ENCODE measurements around the gene MRC2.

The MRC2 gene

DNA sequence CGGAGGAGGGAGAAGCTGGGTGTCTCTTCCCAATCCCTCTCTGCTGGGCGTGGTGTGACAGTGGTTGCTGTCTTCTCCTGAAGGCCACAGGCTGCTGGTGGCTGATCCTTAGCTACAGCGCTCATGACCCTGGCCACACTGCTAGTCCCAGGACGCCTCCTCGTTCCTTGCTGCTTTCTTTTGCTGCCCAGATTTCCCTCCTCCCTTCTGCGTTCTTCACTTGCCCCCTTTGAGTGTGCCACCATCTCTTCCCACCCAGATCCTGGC lies 90.1 kb downstream of the MRC2 start:
- no peak overlapping the region for H3K4me3 ChIP-seq (ENCODE audit: low read depth, low read length)
- H3K36me3 ChIP-seq (ENCODE audit: control insufficient read depth, insufficient read depth, low read length) = no peaks in the 10 kb centered on the region
- H3K4me1 ChIP-seq (ENCODE audit: control insufficient read depth, insufficient read depth, low read length) = peaks cover 4% of the 10 kb centered on the region; the same call in 1 of the 2 replicates
- H3K27ac ChIP-seq (ENCODE audit: low read depth, low read length) = no peak overlapping the region
- H3K9me3 ChIP-seq (ENCODE audit: control insufficient read depth, insufficient read depth, low read length) = no peaks in the 10 kb centered on the region
- no peak overlapping the region for H3K9ac ChIP-seq (ENCODE audit: low read depth, low read length)
- H3K27me3 ChIP-seq (ENCODE audit: control insufficient read depth, insufficient read depth, low read length) = no peaks in the 10 kb centered on the region; the same call in 1 of the 2 replicates

- Histone ChIP-seq H3K27ac (ENCODE audit: low read depth, low read length) (no peak overlapping the region), H3K9me3 (ENCODE audit: control insufficient read depth, insufficient read depth, low read length) (no peaks in the 10 kb centered on the region), H3K4me1 (ENCODE audit: control insufficient read depth, insufficient read depth, low read length) (peaks cover 4% of the 10 kb centered on the region; the same call in 1 of the 2 replicates), H3K36me3 (ENCODE audit: control insufficient read depth, insufficient read depth, low read length) (no peaks in the 10 kb centered on the region), H3K9ac (ENCODE audit: low read depth, low read length) (no peak overlapping the region), H3K4me3 (ENCODE audit: low read depth, low read length) (no peak overlapping the region), H3K27me3 (ENCODE audit: control insufficient read depth, insufficient read depth, low read length) (no peaks in the 10 kb centered on the region; the same call in 1 of the 2 replicates)
Measured at GRCh38 chr17:62717889-62718288, 90.4 kb downstream of the MRC2 start.

- H3K27me3 ChIP-seq (ENCODE audit: control insufficient read depth, insufficient read depth, low read length) = no peaks in the 10 kb centered on the region; the same call in 1 of the 2 replicates
- no peak overlapping the region for H3K27ac ChIP-seq (ENCODE audit: low read depth, low read length)
- no peaks in the 10 kb centered on the region for H3K36me3 ChIP-seq (ENCODE audit: control insufficient read depth, insufficient read depth, low read length)
- H3K9ac ChIP-seq (ENCODE audit: low read depth, low read length) = no peak overlapping the region
- H3K4me1 ChIP-seq (ENCODE audit: control insufficient read depth, insufficient read depth, low read length) = peaks cover 4% of the 10 kb centered on the region; the same call in 1 of the 2 replicates
- H3K9me3 ChIP-seq (ENCODE audit: control insufficient read depth, insufficient read depth, low read length) = no peaks in the 10 kb centered on the region
- no peak overlapping the region for H3K4me3 ChIP-seq (ENCODE audit: low read depth, low read length)
Measured at GRCh38 chr17:62718429-62718828, 91.0 kb downstream of the MRC2 start.

GRCh38 chr17:62719586-62719985 lies 92.1 kb downstream of the MRC2 start:
- peaks cover 13% of the 10 kb centered on the region; the same call in 1 of the 2 replicates for H3K4me1 ChIP-seq (ENCODE audit: control insufficient read depth, insufficient read depth, low read length)
- H3K27ac ChIP-seq (ENCODE audit: low read depth, low read length) = no peak overlapping the region
- H3K9ac ChIP-seq (ENCODE audit: low read depth, low read length) = no peak overlapping the region
- no peaks in the 10 kb centered on the region for H3K36me3 ChIP-seq (ENCODE audit: control insufficient read depth, insufficient read depth, low read length)
- H3K27me3 ChIP-seq (ENCODE audit: control insufficient read depth, insufficient read depth, low read length) = no peaks in the 10 kb centered on the region
- no peaks in the 10 kb centered on the region for H3K9me3 ChIP-seq (ENCODE audit: control insufficient read depth, insufficient read depth, low read length)
- no peak overlapping the region for H3K4me3 ChIP-seq (ENCODE audit: low read depth, low read length)

DNA sequence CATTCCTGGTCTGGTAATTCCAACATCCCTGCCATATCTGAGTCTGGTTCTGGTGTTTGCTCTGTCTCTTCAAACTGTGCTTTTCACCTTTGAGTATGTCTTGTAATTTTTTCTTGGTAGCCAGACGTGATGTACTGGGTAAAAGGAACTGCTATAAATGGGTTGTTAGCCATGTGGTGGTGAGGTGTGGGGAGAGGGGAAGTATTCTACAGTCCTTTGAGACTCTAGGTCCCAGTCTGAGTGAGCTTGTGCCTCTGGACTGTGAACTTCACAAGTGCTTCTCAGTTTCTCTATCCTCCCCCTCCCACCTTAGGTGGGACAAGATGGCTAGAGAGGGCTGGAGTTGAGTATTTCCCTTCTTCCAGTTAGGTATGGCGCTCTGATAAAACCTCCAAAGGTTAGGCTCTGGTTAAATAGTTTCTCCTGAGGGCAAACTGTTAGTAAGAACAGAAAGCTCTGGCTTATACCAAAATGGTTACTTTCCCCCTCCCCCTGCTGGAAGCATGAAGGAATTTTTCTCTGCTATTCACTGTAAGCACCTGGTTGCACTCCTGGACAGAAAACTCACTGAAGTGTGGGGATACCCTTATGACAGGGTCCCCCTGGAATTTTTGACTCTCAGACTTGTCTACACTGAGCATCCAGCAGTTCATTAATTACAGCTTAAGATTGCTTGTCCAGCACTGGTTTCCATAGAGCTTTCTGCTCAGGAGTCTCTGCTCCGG lies 92.8 kb downstream of the MRC2 start:
- Histone ChIP-seq H3K4me1 (ENCODE audit: control insufficient read depth, insufficient read depth, low read length) (peaks cover 13% of the 10 kb centered on the region; the same call in 1 of the 2 replicates), H3K27me3 (ENCODE audit: control insufficient read depth, insufficient read depth, low read length) (no peaks in the 10 kb centered on the region), H3K27ac (ENCODE audit: low read depth, low read length) (no peak overlapping the region), H3K36me3 (ENCODE audit: control insufficient read depth, insufficient read depth, low read length) (no peaks in the 10 kb centered on the region), H3K4me3 (ENCODE audit: low read depth, low read length) (no peak overlapping the region), H3K9ac (ENCODE audit: low read depth, low read length) (no peak overlapping the region), H3K9me3 (ENCODE audit: control insufficient read depth, insufficient read depth, low read length) (no peaks in the 10 kb centered on the region)

GRCh38 chr17:62722625-62723024 lies 95.2 kb downstream of the MRC2 start:
- no peaks in the 10 kb centered on the region for H3K27me3 ChIP-seq (ENCODE audit: control insufficient read depth, insufficient read depth, low read length)
- H3K9me3 ChIP-seq (ENCODE audit: control insufficient read depth, insufficient read depth, low read length) = no peaks in the 10 kb centered on the region
- no peak overlapping the region for H3K27ac ChIP-seq (ENCODE audit: low read depth, low read length)
- no peak overlapping the region for H3K9ac ChIP-seq (ENCODE audit: low read depth, low read length)
- H3K4me3 ChIP-seq (ENCODE audit: low read depth, low read length) = no peak overlapping the region
- H3K36me3 ChIP-seq (ENCODE audit: control insufficient read depth, insufficient read depth, low read length) = no peaks in the 10 kb centered on the region
- H3K4me1 ChIP-seq (ENCODE audit: control insufficient read depth, insufficient read depth, low read length) = peaks cover 13% of the 10 kb centered on the region; the same call in 1 of the 2 replicates

DNA sequence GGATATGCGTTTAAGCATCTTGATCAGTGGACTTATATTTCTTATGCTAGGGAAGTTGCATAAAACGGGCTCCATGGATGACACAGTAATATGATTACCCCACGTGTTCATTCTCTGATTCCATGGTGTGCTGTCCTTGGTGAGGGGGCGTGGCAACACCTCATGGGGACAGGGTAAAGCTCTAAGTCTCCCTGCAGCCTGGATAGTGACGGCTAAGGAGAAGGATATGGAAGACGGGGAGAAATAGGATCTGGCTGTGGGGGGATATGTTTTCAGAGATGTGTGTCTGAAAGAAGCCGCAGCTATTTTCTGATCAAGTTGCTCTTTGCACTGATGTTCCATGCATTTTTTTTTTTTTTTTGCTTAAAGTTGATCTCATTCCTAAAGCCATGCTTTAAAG lies 96.4 kb downstream of the MRC2 start:
- H3K9me3 ChIP-seq (ENCODE audit: control insufficient read depth, insufficient read depth, low read length) = no peaks in the 10 kb centered on the region
- H3K4me3 ChIP-seq (ENCODE audit: low read depth, low read length) = no peak overlapping the region
- no peak overlapping the region for H3K9ac ChIP-seq (ENCODE audit: low read depth, low read length)
- H3K27ac ChIP-seq (ENCODE audit: low read depth, low read length) = no peak overlapping the region
- H3K4me1 ChIP-seq (ENCODE audit: control insufficient read depth, insufficient read depth, low read length) = peaks cover 13% of the 10 kb centered on the region; the same call in 1 of the 2 replicates
- H3K27me3 ChIP-seq (ENCODE audit: control insufficient read depth, insufficient read depth, low read length) = no peaks in the 10 kb centered on the region
- no peaks in the 10 kb centered on the region for H3K36me3 ChIP-seq (ENCODE audit: control insufficient read depth, insufficient read depth, low read length)

- no peaks in the 10 kb centered on the region for H3K36me3 ChIP-seq (ENCODE audit: control insufficient read depth, insufficient read depth, low read length)
- no peaks in the 10 kb centered on the region for H3K27me3 ChIP-seq (ENCODE audit: control insufficient read depth, insufficient read depth, low read length)
- H3K4me3 ChIP-seq (ENCODE audit: low read depth, low read length) = no peak overlapping the region
- H3K9me3 ChIP-seq (ENCODE audit: control insufficient read depth, insufficient read depth, low read length) = no peaks in the 10 kb centered on the region
- H3K27ac ChIP-seq (ENCODE audit: low read depth, low read length) = no peak overlapping the region
- peaks cover 13% of the 10 kb centered on the region; the same call in 1 of the 2 replicates for H3K4me1 ChIP-seq (ENCODE audit: control insufficient read depth, insufficient read depth, low read length)
- no peak overlapping the region for H3K9ac ChIP-seq (ENCODE audit: low read depth, low read length)
Measured at GRCh38 chr17:62724398-62725146, 97.1 kb downstream of the MRC2 start.

DNA sequence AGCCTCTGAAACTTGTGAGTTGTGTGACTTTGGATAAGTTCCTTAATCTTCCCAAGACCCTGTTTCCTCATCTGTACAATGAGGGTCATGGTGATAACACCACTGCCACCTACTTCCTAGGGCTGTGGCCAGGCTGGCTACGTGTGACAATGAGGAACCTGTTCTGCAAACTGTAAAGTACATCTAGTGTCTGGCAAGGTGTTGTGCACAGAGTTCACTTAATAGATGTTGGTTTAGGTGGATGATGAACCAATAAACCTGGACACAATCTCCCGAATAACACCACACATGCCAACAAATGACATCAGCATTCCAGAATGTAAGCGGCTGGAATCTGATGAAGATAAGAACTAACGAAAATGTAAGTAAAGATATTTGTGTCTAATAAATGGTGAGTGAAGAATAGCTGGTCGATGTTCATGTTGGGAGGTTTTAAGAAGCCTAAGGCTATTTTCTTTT lies 98.3 kb downstream of the MRC2 start:
- Histone ChIP-seq H3K4me1 (ENCODE audit: control insufficient read depth, insufficient read depth, low read length) (peaks cover 9% of the 10 kb centered on the region; the same call in 1 of the 2 replicates), H3K27ac (ENCODE audit: low read depth, low read length) (no peak overlapping the region)

GRCh38 chr17:62727916-62728672 lies 100.6 kb downstream of the MRC2 start:
- Histone ChIP-seq H3K27ac (ENCODE audit: low read depth, low read length) (no peak overlapping the region), H3K36me3 (ENCODE audit: control insufficient read depth, insufficient read depth, low read length) (no peaks in the 10 kb centered on the region), H3K4me3 (ENCODE audit: low read depth, low read length) (no peak overlapping the region), H3K9me3 (ENCODE audit: control insufficient read depth, insufficient read depth, low read length) (no peaks in the 10 kb centered on the region), H3K4me1 (ENCODE audit: control insufficient read depth, insufficient read depth, low read length) (peaks cover 12% of the 10 kb centered on the region; the same call in 1 of the 2 replicates), H3K9ac (ENCODE audit: low read depth, low read length) (no peak overlapping the region), H3K27me3 (ENCODE audit: control insufficient read depth, insufficient read depth, low read length) (no peaks in the 10 kb centered on the region)

More for the DNA sequence above, 98.3 kb downstream of the MRC2 start:
- Histone ChIP-seq H3K9ac (ENCODE audit: low read depth, low read length) (no peak overlapping the region), H3K9me3 (ENCODE audit: control insufficient read depth, insufficient read depth, low read length) (no peaks in the 10 kb centered on the region), H3K4me3 (ENCODE audit: low read depth, low read length) (no peak overlapping the region), H3K36me3 (ENCODE audit: control insufficient read depth, insufficient read depth, low read length) (no peaks in the 10 kb centered on the region), H3K27me3 (ENCODE audit: control insufficient read depth, insufficient read depth, low read length) (no peaks in the 10 kb centered on the region)

Measured in HUES48 (cell line).